Renal cortical epithelial cell (primary cell): Measurements from ENCODE around the gene SLC2A5. TPM values are rescaled to one million over a fixed set of nuclear protein-coding genes. Genes with fewer than 3 reads are reported as not detected.

Experiments
- total RNA-seq: library from RNA; depleted of rRNA; stranded (reverse); fragments of >200 nt; gene quantifications from 2 replicates; pipeline ENCODE4 v1.2.3, GENCODE V29; 2014

The SLC2A5 gene
- total RNA-seq, 1 donor from 2014 or later, result 1.6 TPM

Other genes with a start within 250 kb of the SLC2A5 start
- gene ENO1, start 190.9 kb downstream of the SLC2A5 start, total RNA-seq, result 2,797 and 3,316 TPM in 2 replicates
- not detected in 2 replicates for gene CA6, start 123.8 kb downstream of the SLC2A5 start, total RNA-seq
- gene SLC2A7, start 43.2 kb downstream of the SLC2A5 start, total RNA-seq, result not detected in 2 replicates
- 4.6 and 9.7 TPM in 2 replicates for gene GPR157, start 59.5 kb upstream of the SLC2A5 start, total RNA-seq
- 14.8 and 31.5 TPM in 2 replicates for gene H6PD, start 165.1 kb upstream of the SLC2A5 start, total RNA-seq
- 22.4 and 34.7 TPM in 2 replicates for gene SPSB1, start 223.3 kb upstream of the SLC2A5 start, total RNA-seq